ENCODE measurements around the gene C5orf46.
"Not testable (repeated sequence)": the region's sequence is repeated elsewhere in the genome, so short reads cannot be mapped to it uniquely, and the experiment has no call there.

The C5orf46 gene

DNA sequence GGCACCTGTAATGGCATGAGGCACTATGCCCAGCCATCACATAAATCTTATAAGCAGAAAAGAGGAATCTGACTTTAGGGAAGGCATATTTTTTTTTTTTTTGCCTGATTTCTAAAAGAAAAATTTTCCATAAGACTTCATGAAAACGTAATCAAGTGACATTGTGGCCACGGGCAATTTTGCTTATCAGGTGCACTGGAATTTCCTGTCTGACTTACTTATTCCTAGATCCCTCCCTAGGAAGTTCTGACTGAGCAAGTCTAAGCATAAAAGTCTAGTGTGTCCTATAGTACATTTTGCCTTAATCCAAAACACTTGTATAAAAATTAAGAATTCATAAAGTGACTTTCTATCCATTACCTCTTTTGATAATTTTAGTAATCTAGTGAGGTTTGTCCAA is 12.5 kb downstream of the C5orf46 start:
- no peak for DNase-seq (ENCODE audit: low spot score)

DNA sequence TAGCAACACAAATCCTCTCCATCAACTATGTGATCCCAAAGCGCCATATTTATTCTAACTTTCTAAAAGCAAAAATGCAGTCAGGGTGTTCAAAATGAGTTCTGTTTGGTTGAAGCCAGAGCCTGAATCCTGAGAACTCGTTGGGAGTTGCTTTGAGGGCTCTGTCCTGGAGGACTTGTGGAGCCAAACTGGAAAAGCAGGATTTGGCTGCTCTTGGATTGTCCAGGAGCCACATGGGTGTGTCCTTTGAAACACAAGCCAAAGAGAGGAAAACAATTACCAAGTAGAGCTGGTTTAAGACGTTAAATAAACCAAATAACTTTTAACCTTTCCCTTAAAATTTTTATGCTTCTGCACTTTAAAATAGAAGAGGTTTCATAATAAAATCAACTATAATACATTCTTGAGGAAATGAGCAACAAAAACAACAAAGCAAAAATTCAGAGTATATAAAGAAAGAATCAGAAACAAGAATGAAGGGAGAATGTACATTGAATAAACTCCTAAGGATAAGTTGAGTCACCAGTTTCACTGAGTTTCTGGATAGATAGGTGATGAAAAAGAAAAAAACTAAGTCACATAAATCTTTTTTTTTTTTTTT is 13.5 kb downstream of the C5orf46 start:
- DNase-seq (ENCODE audit: low spot score) = no peak

- no peak for DNase-seq (ENCODE audit: low spot score)
Measured at GRCh38 chr5:147887930-147888329, 18.4 kb downstream of the C5orf46 start.

DNA sequence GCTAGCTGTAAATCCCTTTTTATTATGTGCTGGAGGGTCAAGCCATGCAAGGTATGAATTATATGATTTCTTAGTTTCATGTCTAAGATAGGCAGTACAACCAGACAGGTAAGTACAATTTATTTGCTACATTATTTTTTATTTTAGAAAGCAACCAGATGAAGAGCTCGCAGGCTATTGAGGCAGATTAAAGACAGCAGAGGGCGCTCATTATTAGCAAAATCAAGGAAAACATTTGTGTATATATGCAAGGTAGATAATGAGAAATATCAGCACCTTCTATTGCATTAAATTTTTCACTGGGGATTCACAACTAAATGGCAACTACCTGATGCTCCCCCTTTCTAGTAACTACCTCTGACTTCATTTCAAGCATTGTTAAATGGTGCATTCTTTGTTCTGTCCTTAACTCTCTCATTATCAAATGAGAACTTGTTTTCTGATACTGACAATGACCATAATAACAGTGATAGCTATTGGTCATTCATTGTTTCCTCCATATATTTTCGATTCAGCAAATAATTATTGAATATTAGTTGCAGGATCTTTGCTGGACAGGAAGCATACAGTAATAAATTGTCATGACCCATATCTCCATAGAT is 19.2 kb downstream of the C5orf46 start:
- no peak for DNase-seq (ENCODE audit: low spot score)

DNA sequence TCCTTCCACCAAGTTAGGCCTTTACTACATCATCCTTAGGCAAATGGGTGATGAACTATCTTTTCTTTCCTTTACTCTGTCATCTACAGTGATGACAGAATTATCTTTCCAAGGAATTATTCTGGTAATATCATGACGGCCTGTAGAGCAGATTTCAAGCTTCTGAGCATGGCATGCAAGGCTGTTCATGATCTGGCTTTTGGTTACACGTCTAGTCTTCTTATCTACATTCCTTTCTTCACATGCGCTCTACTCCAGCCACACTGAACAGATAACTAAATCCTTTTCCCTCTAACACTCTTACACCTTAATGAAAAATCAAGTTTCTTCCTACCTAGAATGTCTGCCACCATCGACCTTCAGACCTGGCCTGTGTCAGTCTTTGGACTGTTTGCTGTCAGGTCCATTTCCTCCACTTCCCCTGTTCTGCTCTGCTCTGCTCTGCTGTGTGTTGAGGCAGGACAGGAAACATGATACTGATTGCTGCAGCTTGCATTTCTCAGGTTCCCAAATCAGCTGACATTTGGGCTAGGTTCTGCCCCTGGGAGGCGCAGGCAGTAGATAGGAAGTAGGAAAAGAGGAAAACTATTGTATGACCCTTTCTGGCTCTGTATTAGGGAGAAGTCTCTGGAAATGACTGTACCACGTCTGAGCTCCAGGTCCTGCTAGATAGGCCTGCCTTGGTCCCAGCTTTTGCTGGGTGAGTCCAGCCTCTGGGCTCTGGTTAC is 23.6 kb downstream of the C5orf46 start:
- DNase-seq (ENCODE audit: low spot score) = no peak

DNA sequence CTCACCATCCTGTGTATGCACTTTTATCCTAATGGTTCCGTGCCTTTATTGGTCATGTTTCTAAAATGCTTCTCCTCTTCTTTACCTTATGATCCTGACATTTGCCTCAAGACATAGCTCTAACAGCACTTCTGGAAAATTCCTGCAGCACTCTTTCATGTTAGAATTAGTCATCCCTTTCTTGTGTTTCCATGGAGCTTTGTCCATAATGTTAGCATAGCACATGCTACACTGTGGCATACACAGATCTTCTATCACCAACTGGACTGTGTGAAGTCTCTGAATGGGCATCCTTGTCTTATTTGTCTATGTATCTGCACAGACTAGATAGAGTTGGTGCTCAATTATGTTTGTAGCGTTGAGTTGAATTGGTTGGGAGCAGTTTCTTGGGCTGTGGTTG is 25.9 kb downstream of the C5orf46 start:
- DNase-seq (ENCODE audit: low spot score) = no peak

GRCh38 chr5:147879784-147880183 is 26.6 kb downstream of the C5orf46 start:
- DNase-seq (ENCODE audit: low spot score) = no peak

DNA sequence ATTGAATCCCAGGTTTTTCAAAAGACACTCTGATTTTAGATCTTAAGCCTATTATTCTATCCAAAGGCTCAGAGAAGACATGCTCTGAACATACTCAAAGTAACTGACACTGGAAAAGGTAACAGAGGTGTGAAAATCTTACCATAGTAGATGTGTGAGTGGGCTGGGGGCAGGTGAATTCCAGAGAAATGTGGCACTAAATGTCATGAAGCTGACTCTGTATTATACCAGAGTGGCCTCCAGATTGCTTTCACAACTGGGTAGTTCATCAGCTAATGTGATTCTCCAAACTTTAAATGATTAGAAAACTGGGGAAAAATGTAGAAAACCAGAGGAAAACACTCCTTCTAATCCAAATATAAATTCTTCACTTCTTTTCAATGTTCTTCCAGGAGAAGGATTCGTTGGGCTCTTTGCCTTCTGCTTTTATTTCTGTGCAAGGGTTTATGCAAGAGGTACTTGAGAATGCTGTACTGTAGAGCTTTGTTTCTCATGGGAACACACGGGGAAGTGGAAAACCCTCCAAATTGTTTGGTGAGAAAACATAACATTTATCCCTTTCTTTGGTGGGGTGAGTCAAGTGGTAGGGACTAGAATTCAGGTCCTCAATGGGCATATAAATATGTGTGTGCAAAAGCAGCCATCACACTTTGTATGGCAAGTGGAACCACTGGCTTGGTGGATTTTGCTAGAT is 28.1 kb downstream of the C5orf46 start, which contains the start of gene SCGB3A2:
Gene SCGB3A2, plus strand, starts transcription at position 646 of the 694 bp plus-strand sequence. CDS start 93 bp downstream, outside the sequence.
- no peak for DNase-seq (ENCODE audit: low spot score)

DNA sequence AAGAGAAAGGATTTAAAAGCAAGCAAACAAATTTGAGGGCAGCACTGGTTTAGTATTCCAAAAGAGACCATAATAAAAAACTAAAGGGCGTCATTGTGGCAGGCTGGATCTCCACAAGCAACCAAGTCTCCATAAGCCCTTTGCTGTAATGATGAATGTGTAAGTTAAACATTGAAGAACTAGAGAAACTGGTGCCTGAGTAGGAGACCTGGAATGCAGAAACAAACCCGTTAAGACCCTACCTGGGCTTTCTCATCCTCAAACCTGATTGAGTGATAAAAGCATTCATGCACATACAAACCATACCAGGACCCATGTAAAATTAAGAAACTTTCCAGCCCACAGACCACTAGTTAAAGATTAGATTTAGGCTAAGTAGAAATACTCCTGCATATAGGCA is 29.7 kb downstream of the C5orf46 start:
- DNase-seq (ENCODE audit: low spot score) = no peak

DNA sequence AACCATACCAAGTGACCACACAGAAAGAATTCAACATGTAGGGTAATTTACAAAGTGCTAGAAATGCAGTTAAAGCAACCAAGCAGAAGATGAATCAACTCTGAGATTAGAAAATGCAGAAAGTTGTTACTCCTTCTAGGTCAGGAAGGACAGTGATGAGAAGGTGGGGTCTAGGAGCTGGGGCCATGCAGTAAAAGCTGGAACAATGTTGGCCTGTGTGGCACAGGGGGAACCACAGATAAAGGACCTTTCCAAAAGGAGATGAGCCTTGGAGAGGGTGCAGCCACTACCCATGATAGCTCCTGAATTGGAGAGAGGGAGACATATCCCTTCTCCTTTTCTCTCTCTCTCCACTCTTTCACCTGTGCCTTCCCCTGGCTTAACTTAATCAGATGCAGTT is 30.2 kb downstream of the C5orf46 start:
- no peak for DNase-seq (ENCODE audit: low spot score)

- no peak for DNase-seq (ENCODE audit: low spot score)
Measured at GRCh38 chr5:147874910-147875367, 31.4 kb downstream of the C5orf46 start.

DNA sequence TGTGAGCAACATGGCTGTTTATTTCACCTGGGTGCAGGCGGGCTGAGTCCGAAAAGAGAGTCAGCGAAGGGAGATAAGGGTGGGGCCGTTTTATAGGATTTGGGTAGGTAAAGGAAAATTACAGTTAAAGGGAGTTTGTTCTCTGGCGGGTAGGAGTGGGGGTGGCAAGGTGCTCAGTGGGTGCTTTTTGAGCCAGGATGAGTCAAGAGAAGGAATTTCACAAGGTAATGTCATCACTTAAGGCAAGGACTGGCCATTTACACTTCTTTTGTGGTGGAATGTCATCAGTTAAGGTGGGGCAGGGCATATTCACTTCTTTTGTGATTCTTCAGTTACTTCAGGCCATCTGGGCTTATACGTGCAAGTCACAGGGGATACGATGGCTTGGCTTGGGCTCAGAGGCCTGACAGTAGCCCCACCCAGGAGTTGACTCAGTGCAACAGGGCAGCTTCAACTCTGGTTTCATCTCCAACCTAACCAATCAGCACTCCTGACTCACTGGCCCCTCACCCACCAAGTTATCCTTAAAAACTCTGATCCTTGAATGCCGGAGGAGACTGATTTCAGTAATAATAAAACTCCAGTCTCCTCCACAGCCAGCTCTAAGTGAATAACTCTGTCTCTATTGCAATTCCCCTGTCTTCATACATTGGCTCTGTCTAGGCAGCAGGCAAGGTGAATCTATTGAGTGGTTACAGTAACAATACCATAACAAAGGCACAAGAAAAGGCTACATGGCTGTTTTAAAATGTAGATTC is 32.0 kb downstream of the C5orf46 start:
- not testable (repeated sequence) for DNase-seq (ENCODE audit: low spot score)

GRCh38 chr5:147872744-147873435 is 33.4 kb downstream of the C5orf46 start:
- DNase-seq (ENCODE audit: low spot score) = not testable (repeated sequence)

GRCh38 chr5:147871980-147872549 is 34.3 kb downstream of the C5orf46 start:
- not testable (repeated sequence) for DNase-seq (ENCODE audit: low spot score)

DNA sequence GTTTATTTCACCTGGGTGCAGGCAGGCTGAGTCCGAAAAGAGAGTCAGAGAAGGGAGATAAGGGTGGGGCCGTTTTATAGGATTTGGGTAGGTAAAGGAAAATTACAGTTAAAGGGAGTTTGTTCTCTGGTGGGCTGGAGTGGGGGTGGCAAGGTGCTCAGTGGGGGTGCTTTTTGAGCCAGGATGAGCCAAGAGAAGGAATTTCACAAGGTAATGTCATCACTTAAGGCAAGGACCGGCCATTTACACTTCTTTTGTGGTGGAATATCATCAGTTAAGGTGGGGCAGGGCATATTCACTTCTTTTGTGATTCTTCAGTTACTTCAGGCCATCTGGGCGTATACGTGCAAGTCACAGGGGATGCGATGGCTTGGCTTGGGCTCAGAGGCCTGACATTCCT is 36.4 kb downstream of the C5orf46 start:
- not testable (repeated sequence) for DNase-seq (ENCODE audit: low spot score)

DNA sequence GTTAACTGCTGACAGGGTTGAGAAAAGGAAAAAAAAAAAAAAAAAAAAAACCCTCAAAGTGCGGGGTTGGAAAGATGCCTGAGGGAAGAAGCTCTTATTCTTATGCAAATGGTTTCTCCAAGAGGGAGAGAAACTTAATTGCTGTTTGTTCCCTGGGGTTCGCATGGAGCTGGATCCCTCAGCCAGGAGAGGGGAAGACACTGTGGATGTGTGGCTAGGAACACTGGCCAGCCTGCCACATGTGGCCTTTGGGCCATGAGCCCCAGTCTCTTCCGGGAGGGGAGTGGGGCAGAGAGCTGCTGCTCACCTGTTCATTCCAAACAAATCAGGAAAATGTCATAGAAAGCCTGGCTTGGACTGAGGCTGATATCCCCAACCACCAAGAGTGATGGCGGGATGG is 37.2 kb downstream of the C5orf46 start:
- no peak for DNase-seq (ENCODE audit: low spot score)

GRCh38 chr5:147863454-147864158 is 42.7 kb downstream of the C5orf46 start:
- DNase-seq (ENCODE audit: low spot score) = no peak

DNA sequence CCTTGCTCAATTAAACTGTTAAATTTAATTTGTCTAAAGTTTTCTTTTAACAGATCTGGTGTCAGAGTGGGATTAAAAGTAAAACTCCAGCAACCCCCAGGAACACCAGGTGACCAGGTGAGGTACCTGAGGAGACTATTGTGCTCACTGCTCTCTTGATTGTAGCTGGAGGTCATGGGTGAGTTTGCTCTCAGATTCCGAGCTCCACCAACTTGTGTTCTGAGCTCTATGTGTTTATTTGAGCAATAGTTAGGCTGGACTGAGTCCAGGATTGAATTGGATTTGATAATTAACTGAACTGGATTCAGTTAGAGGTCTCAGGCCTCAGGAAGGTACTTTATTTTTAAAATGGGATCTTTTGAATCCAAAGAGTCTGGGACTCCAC is 45.7 kb downstream of the C5orf46 start:
- DNase-seq (ENCODE audit: low spot score) = no peak

DNA sequence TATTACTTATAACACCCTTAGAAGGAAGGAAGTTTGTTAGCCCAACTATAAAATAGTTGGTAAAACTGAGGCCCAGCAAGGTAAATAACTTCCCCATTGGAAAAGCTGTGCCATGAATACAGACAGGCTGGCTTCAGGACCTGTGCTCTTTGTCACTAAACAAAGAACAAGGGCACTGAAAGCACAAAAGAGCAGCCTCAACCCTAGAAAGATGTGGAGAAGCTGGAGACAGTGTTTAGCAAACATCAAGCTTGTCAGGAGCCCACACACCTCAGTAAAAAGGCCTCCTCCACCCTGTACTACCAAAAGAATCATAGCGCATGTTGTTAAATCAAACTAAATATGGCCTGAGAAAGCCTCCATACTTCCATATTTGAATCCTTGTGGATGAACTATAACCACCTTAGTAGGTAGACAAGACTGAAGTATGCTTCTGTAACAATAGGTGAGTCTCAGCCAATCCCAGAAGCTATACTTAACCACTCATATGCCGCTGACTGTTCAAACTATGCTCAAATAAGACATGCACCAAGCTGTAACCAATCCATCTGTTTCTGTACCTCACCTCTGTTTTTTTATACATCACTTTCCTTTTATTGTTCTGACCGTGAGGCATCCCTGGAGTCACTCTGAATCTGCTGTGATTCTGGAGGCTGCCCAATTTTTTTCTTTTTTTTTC is 46.2 kb downstream of the C5orf46 start:
- no peak for DNase-seq (ENCODE audit: low spot score)

GRCh38 chr5:147858565-147858964 is 47.8 kb downstream of the C5orf46 start:
- DNase-seq (ENCODE audit: low spot score) = no peak

Data from activated CD4-positive, alpha-beta T cell treated with anti-CD3 and anti-CD28 coated beads, Interleukin-2, Interleukin-4, amounts not matched to agents 100 ng/mL and 50 ng/mL, durations not matched to agents 16 hours and 8 hours (primary cell).